GM12872 (cell line): ENCODE measurements around the gene SH2B2.

Source experiments
- TF ChIP-seq, protein P1 (sequence below): IDR thresholded peaks from 3 replicates; pipeline ENCODE4 v1.5.1; 2011; ENCODE audit warnings: low read depth, mild to moderate bottlenecking, low read length, moderate library complexity; ENCODE audit not compliant: insufficient read depth

Gene SH2B2

GRCh38 chr7:102304668-102305067 lies 18.0 kb downstream of the SH2B2 start:
- TF ChIP-seq, protein P1, sequence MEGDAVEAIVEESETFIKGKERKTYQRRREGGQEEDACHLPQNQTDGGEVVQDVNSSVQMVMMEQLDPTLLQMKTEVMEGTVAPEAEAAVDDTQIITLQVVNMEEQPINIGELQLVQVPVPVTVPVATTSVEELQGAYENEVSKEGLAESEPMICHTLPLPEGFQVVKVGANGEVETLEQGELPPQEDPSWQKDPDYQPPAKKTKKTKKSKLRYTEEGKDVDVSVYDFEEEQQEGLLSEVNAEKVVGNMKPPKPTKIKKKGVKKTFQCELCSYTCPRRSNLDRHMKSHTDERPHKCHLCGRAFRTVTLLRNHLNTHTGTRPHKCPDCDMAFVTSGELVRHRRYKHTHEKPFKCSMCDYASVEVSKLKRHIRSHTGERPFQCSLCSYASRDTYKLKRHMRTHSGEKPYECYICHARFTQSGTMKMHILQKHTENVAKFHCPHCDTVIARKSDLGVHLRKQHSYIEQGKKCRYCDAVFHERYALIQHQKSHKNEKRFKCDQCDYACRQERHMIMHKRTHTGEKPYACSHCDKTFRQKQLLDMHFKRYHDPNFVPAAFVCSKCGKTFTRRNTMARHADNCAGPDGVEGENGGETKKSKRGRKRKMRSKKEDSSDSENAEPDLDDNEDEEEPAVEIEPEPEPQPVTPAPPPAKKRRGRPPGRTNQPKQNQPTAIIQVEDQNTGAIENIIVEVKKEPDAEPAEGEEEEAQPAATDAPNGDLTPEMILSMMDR: no peak

DNA sequence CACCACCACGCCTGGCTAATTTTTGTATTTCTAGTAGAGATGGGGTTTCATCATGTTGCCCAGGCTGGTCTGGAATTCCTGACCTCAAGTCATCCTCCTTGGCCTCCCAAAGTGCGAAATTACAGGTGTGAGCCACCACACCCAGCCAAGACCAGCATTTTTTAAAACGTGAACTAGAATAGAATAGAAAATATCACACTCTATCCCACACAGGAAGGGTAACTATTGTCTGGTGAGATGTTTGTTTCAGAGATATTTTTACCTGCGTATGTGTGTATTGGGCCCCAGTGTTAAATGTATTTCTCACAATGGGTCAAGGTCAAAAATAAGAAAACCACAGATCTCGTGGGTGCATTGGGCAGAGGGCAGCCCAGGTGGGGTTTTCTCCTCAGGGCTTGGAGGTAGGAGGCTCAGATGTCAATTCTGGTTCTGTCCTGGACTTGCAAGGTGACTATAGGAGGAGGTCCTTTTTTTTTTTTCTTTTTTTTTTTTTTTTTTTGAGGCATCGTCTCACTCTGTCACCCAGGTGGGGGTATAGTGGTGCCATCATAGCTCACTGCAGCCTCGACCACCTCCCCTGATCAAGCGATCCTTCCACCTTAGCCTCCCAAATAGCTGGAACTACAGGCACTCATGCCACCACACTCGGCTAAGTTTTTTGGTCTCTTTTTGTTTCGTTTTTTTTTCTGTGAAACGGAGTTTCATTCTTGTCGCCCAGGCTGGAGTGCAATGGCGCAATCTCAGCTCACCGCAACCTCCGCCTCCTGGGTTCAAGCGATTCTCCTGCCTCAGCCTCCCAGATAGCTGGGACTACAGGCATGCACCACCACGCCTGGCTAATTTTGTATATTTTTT lies 19.0 kb downstream of the SH2B2 start:
- TF ChIP-seq, protein P1: no peak

- TF ChIP-seq, protein P1: no peak
These were observed 20.4 kb downstream of the SH2B2 start for GRCh38 chr7:102306916-102307677.

DNA sequence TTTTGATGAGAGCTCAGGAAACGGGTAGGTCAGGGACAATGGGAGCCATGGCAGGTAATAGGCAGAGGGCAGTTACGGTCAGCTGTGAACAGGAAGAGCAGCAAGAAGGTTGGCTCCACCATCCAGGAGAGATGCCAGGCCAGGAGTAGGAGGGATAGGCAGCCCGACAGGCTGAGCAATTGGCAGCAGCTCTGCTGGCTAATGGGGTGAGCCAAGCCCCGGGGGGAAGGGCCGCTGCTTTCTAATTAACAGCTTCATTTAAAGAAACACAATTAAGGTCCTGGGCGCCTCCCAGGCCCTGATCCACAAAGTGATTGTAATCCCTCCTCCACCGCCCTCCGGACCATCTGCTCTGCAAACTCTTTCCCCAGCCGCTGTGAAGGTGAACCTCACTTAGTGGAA lies 23.7 kb downstream of the SH2B2 start:
- TF ChIP-seq, protein P1: no peak

- TF ChIP-seq, protein P1: no peak
These were observed 25.6 kb downstream of the SH2B2 start for GRCh38 chr7:102312317-102312716.

GRCh38 chr7:102313997-102314780 lies 27.5 kb downstream of the SH2B2 start:
- TF ChIP-seq, protein P1: no peak
